ENCODE data around the gene SH2D5.

Gene SH2D5

DNA sequence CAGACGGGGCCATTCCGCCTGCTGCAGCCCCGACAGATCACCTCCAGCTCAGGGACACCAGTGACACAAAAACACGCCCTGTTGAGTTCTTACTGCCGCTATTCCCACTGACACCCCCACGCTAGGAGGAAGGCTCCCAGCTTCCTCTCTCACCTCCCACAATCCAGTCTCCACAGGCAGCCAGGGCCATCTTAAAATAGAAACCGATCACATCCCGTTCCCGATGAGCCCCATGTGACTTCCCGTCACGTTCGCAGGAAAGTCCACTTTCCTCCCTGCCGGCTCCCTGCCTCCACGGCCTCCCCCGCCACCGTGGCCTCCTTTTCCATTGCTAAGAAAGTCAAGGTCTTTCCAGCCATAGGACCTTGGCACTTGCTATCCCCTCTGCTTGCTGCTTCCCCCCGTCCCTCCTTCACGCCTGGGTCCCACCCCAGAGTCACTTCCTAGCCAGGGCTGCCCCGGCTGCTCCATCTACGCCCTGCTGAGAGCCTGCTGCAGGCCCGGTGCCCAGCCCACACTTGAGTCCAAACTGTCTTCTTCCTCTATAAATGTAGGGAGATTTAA lies 47.3 kb downstream of the SH2D5 start:
- H3K4me3 ChIP-seq (IDR thresholded peaks at IDR 0.05; ENCODE audit: insufficient read depth, low read depth, low read length): no peak overlapping the region
- H3K79me2 ChIP-seq (ENCODE audit: insufficient read depth, low read depth): no peaks in the 10 kb centered on the region
- TF ChIP-seq CTCF (conservative IDR thresholded peaks at IDR 0.05; ENCODE audit: low read depth, low read length): no peak
- no peaks in the 10 kb centered on the region for H3K4me1 ChIP-seq (ENCODE audit: low read depth, poor library complexity, severe bottlenecking)
- H4K20me1 ChIP-seq (ENCODE audit: insufficient read depth): no peaks in the 10 kb centered on the region
- no peak overlapping the region for H3K4me2 ChIP-seq
- H3K9ac ChIP-seq: no peak overlapping the region
- no peak overlapping the region for H2AFZ ChIP-seq (ENCODE audit: low read depth)
- H3K27me3 ChIP-seq (ENCODE audit: insufficient read depth, low read depth): peaks cover 80% of the 10 kb centered on the region
- H3K36me3 ChIP-seq (ENCODE audit: insufficient read depth): no peaks in the 10 kb centered on the region
- no peak overlapping the region for H3K27ac ChIP-seq

- no peaks in the 10 kb centered on the region for H3K36me3 ChIP-seq (ENCODE audit: insufficient read depth)
- H3K4me2 ChIP-seq: no peak overlapping the region
- no peak overlapping the region for H3K9ac ChIP-seq
- H3K4me1 ChIP-seq (ENCODE audit: low read depth, poor library complexity, severe bottlenecking): no peaks in the 10 kb centered on the region
- no peaks in the 10 kb centered on the region for H3K79me2 ChIP-seq (ENCODE audit: insufficient read depth, low read depth)
- H3K27me3 ChIP-seq (ENCODE audit: insufficient read depth, low read depth): peaks cover 85% of the 10 kb centered on the region
- no peak overlapping the region for H3K4me3 ChIP-seq (IDR thresholded peaks at IDR 0.05; ENCODE audit: insufficient read depth, low read depth, low read length)
- no peak overlapping the region for H3K27ac ChIP-seq
- no peak overlapping the region for H2AFZ ChIP-seq (ENCODE audit: low read depth)
- no peak for TF ChIP-seq CTCF (conservative IDR thresholded peaks at IDR 0.05; ENCODE audit: low read depth, low read length)
- H4K20me1 ChIP-seq (ENCODE audit: insufficient read depth): no peaks in the 10 kb centered on the region
Observed at GRCh38 chr1:20684651-20685050, 47.9 kb downstream of the SH2D5 start.

DNA sequence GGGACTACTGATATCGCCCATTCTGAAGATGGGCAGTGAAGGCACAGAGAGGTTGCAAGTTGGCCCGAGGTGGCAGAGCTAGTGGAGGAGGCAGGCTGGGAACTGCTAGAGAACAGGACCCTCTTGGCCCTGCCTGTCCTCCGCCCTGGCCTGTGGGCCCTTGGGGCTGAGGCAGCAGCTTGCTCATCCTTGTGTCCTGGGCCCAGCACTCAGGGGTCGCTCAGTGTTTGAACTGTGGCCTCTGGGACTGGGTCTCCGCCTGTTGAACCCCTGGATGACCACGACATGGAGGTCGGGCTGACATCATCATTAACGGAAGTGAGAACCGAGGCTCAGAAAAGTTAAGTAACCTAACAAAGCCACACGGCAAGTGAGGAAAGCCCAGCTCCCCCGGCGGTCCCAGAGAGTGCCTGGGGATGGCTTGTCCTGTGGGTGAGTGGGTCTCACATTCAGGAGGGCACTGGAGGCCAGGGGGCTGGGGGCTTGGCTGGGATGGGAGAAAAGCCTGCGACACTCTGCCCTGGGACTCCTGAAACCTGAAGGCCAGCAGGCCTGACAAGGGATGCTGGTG lies 48.4 kb downstream of the SH2D5 start:
- H3K9ac ChIP-seq: no peak overlapping the region
- H3K4me1 ChIP-seq (ENCODE audit: low read depth, poor library complexity, severe bottlenecking): peaks cover 5% of the 10 kb centered on the region
- H2AFZ ChIP-seq (ENCODE audit: low read depth): no peak overlapping the region
- no peaks in the 10 kb centered on the region for H3K36me3 ChIP-seq (ENCODE audit: insufficient read depth)
- H3K79me2 ChIP-seq (ENCODE audit: insufficient read depth, low read depth): no peaks in the 10 kb centered on the region
- no peak overlapping the region for H3K27ac ChIP-seq
- H3K27me3 ChIP-seq (ENCODE audit: insufficient read depth, low read depth): peaks cover 86% of the 10 kb centered on the region
- no peak overlapping the region for H3K4me3 ChIP-seq (IDR thresholded peaks at IDR 0.05; ENCODE audit: insufficient read depth, low read depth, low read length)
- H3K4me2 ChIP-seq: no peak overlapping the region
- no peak for TF ChIP-seq CTCF (conservative IDR thresholded peaks at IDR 0.05; ENCODE audit: low read depth, low read length)
- no peaks in the 10 kb centered on the region for H4K20me1 ChIP-seq (ENCODE audit: insufficient read depth)

DNA sequence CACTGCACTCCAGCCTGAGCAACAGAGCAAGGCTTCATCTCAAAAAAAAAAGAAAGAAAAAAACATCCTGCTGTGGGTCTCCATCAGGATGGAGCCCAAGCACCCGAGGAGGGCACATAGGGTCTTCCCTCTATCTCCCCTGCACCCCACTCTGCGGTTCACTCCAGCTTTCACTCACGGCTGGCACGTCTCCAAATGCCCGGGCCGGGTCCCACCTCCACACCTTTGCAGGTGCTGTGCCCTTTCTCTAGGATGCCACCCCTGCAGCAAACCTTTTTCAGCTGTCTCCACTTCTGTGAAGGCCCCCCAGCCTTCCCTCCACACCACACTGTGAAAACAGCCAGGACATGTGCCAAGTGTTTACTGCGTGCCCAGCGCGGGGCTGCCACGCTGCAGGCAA lies 48.9 kb downstream of the SH2D5 start:
- H3K4me1 ChIP-seq (ENCODE audit: low read depth, poor library complexity, severe bottlenecking): peaks cover 9% of the 10 kb centered on the region
- no peak overlapping the region for H3K9ac ChIP-seq
- H3K27me3 ChIP-seq (ENCODE audit: insufficient read depth, low read depth): peaks cover 82% of the 10 kb centered on the region
- H3K4me2 ChIP-seq: no peak overlapping the region
- H3K27ac ChIP-seq: no peak overlapping the region
- no peaks in the 10 kb centered on the region for H4K20me1 ChIP-seq (ENCODE audit: insufficient read depth)
- no peaks in the 10 kb centered on the region for H3K36me3 ChIP-seq (ENCODE audit: insufficient read depth)
- no peak overlapping the region for H2AFZ ChIP-seq (ENCODE audit: low read depth)
- no peak overlapping the region for H3K4me3 ChIP-seq (IDR thresholded peaks at IDR 0.05; ENCODE audit: insufficient read depth, low read depth, low read length)
- no peak for TF ChIP-seq CTCF (conservative IDR thresholded peaks at IDR 0.05; ENCODE audit: low read depth, low read length)
- no peaks in the 10 kb centered on the region for H3K79me2 ChIP-seq (ENCODE audit: insufficient read depth, low read depth)

Data from KMS-11 (cell line).